Mucosa of stomach (tissue), 1 donor: ENCODE measurements around the gene CARMIL1.
"Not testable (repeated sequence)": the region's sequence is repeated elsewhere in the genome, so short reads cannot be mapped to it uniquely, and the experiment has no call there.

Source experiments
- H3K27me3 ChIP-seq: one replicate; pipeline ENCODE4 v1.7.0; 2013; ENCODE audit warnings: mild to moderate bottlenecking, low read length; ENCODE audit not compliant: control insufficient read depth, insufficient read depth
- H3K36me3 ChIP-seq: one replicate; pipeline ENCODE4 v1.7.0; 2013; ENCODE audit warnings: low read length; ENCODE audit not compliant: control insufficient read depth, insufficient read depth
- H3K4me1 ChIP-seq: one replicate; pipeline ENCODE4 v1.7.0; 2013; ENCODE audit warnings: mild to moderate bottlenecking, low read length; ENCODE audit not compliant: control insufficient read depth, insufficient read depth
- H3K4me3 ChIP-seq: one replicate; pipeline ENCODE4 v1.7.0; 2013; ENCODE audit warnings: low read length
- H3K9ac ChIP-seq: one replicate; pipeline ENCODE4 v1.7.0; 2013; ENCODE audit warnings: mild to moderate bottlenecking, low read length, moderate library complexity
- H3K9me3 ChIP-seq: one replicate; pipeline ENCODE4 v1.7.0; 2013; ENCODE audit warnings: mild to moderate bottlenecking, low read length, moderate library complexity; ENCODE audit not compliant: control insufficient read depth
- donor health status: Pancreatic carcinoma.

The CARMIL1 gene

GRCh38 chr6:25424303-25424702 is 145.1 kb downstream of the CARMIL1 start:
- Histone ChIP-seq H3K9ac (no peak overlapping the region), H3K4me3 (no peak overlapping the region), H3K36me3 (no peaks in the 10 kb centered on the region), H3K4me1 (no peaks in the 10 kb centered on the region), H3K27me3 (no peaks in the 10 kb centered on the region), H3K9me3 (no peaks in the 10 kb centered on the region)

- Histone ChIP-seq H3K36me3 (no peaks in the 10 kb centered on the region), H3K9me3 (no peaks in the 10 kb centered on the region), H3K9ac (no peak overlapping the region), H3K4me3 (no peak overlapping the region), H3K27me3 (no peaks in the 10 kb centered on the region), H3K4me1 (no peaks in the 10 kb centered on the region)
Observed at GRCh38 chr6:25427549-25427948, 148.4 kb downstream of the CARMIL1 start.

GRCh38 chr6:25428758-25429317 is 149.7 kb downstream of the CARMIL1 start:
- H3K9me3 ChIP-seq = no peaks in the 10 kb centered on the region
- no peaks in the 10 kb centered on the region for H3K36me3 ChIP-seq
- H3K4me3 ChIP-seq = no peak overlapping the region
- H3K9ac ChIP-seq = no peak overlapping the region
- no peaks in the 10 kb centered on the region for H3K27me3 ChIP-seq
- H3K4me1 ChIP-seq = no peaks in the 10 kb centered on the region

GRCh38 chr6:25431306-25431974 is 152.3 kb downstream of the CARMIL1 start:
- no peaks in the 10 kb centered on the region for H3K27me3 ChIP-seq
- H3K4me1 ChIP-seq = no peaks in the 10 kb centered on the region
- no peak overlapping the region for H3K4me3 ChIP-seq
- H3K9me3 ChIP-seq = no peaks in the 10 kb centered on the region
- H3K36me3 ChIP-seq = no peaks in the 10 kb centered on the region
- no peak overlapping the region for H3K9ac ChIP-seq

GRCh38 chr6:25431975-25432307 is 152.8 kb downstream of the CARMIL1 start:
- H3K27me3 ChIP-seq = no peaks in the 10 kb centered on the region
- no peak overlapping the region for H3K9ac ChIP-seq
- no peak overlapping the region for H3K4me3 ChIP-seq
- H3K36me3 ChIP-seq = no peaks in the 10 kb centered on the region
- H3K9me3 ChIP-seq = no peaks in the 10 kb centered on the region
- no peaks in the 10 kb centered on the region for H3K4me1 ChIP-seq

- Histone ChIP-seq H3K4me3 (no peak overlapping the region), H3K9ac (no peak overlapping the region), H3K9me3 (no peaks in the 10 kb centered on the region), H3K36me3 (no peaks in the 10 kb centered on the region), H3K4me1 (no peaks in the 10 kb centered on the region), H3K27me3 (no peaks in the 10 kb centered on the region)
Observed at GRCh38 chr6:25434921-25435320, 155.7 kb downstream of the CARMIL1 start.

- Histone ChIP-seq H3K36me3 (no peaks in the 10 kb centered on the region), H3K9ac (no peak overlapping the region), H3K4me1 (no peaks in the 10 kb centered on the region), H3K9me3 (no peaks in the 10 kb centered on the region), H3K4me3 (no peak overlapping the region), H3K27me3 (no peaks in the 10 kb centered on the region)
Observed at GRCh38 chr6:25435416-25435985, 156.3 kb downstream of the CARMIL1 start.

GRCh38 chr6:25436760-25437159 is 157.6 kb downstream of the CARMIL1 start:
- no peaks in the 10 kb centered on the region for H3K9me3 ChIP-seq
- H3K9ac ChIP-seq = no peak overlapping the region
- H3K4me1 ChIP-seq = peaks cover 3% of the 10 kb centered on the region
- H3K36me3 ChIP-seq = no peaks in the 10 kb centered on the region
- no peaks in the 10 kb centered on the region for H3K27me3 ChIP-seq
- H3K4me3 ChIP-seq = no peak overlapping the region

GRCh38 chr6:25439368-25439767 is 160.2 kb downstream of the CARMIL1 start:
- H3K4me3 ChIP-seq = no peak overlapping the region
- no peak overlapping the region for H3K9ac ChIP-seq
- no peaks in the 10 kb centered on the region for H3K27me3 ChIP-seq
- peaks cover 3% of the 10 kb centered on the region for H3K4me1 ChIP-seq
- no peaks in the 10 kb centered on the region for H3K36me3 ChIP-seq
- no peaks in the 10 kb centered on the region for H3K9me3 ChIP-seq

GRCh38 chr6:25441663-25442270 is 162.6 kb downstream of the CARMIL1 start:
- H3K36me3 ChIP-seq = no peaks in the 10 kb centered on the region
- H3K4me1 ChIP-seq = peaks cover 3% of the 10 kb centered on the region
- no peaks in the 10 kb centered on the region for H3K9me3 ChIP-seq
- no peaks in the 10 kb centered on the region for H3K27me3 ChIP-seq
- no peak overlapping the region for H3K9ac ChIP-seq
- no peak overlapping the region for H3K4me3 ChIP-seq

GRCh38 chr6:25442898-25443297 is 163.7 kb downstream of the CARMIL1 start:
- Histone ChIP-seq H3K9ac (no peak overlapping the region), H3K4me1 (peaks cover 3% of the 10 kb centered on the region)

GRCh38 chr6:25444521-25444920 is 165.3 kb downstream of the CARMIL1 start:
- H3K4me3 ChIP-seq, H3K4me1 ChIP-seq, H3K9me3 ChIP-seq, H3K9ac ChIP-seq, H3K27me3 ChIP-seq, H3K36me3 ChIP-seq: not testable (repeated sequence)

More at GRCh38 chr6:25442898-25443297, 163.7 kb downstream of the CARMIL1 start:
- Histone ChIP-seq H3K4me3 (no peak overlapping the region), H3K9me3 (no peaks in the 10 kb centered on the region), H3K36me3 (no peaks in the 10 kb centered on the region), H3K27me3 (no peaks in the 10 kb centered on the region)
